Measurements from ENCODE around the gene EEF1AKMT3. TPM values are rescaled to one million over a fixed set of nuclear protein-coding genes. Genes with fewer than 3 reads are reported as not detected.

EEF1AKMT3 gene
- polyA plus RNA-seq, 1 donor (not counting 4 experiments of a cell fraction or from before 2014, with no cell fraction given), result 7.7 TPM

GRCh38 chr12:57780284-57780897 lies 8.0 kb downstream of the EEF1AKMT3 start:
- FAIRE-seq, result no peak
- dilution Hi-C loops (cut with MboI; ENCODE audit: extremely low pct_ligation_motif_present, low sequenced_read_pairs), result no loop called here
- Histone ChIP-seq H3K4me1 (ENCODE audit: control insufficient read depth, extremely low read depth, insufficient read depth, low read length) (peaks cover 8% of the 10 kb centered on the region), H3K9ac (ENCODE audit: control insufficient read depth, extremely low read depth, insufficient read depth, low read length) (no peak overlapping the region), H3K9me1 (ENCODE audit: control insufficient read depth, extremely low read depth, insufficient read depth, low read length) (no peaks in the 10 kb centered on the region), H3K27me3 (ENCODE audit: control insufficient read depth, extremely low read depth, insufficient read depth, low read length) (no peaks in the 10 kb centered on the region), H3K9me3 (ENCODE audit: control insufficient read depth, low read depth, low read length) (no peaks in the 10 kb centered on the region), H3K27ac (ENCODE audit: control insufficient read depth, insufficient read depth, low read length) (no peak overlapping the region), H3K4me3 (ENCODE audit: control insufficient read depth in 2 of 3, extremely low read depth in 1 of 3, insufficient read depth in 2 of 3, low read depth in 1 of 3, low read length in 3 of 3) (no peak overlapping the region), H3K36me3 (ENCODE audit: control insufficient read depth in 2 of 2, extremely low read depth in 1 of 2, insufficient read depth in 2 of 2, low read length in 2 of 2) (peaks cover 3 to 11% of the 10 kb centered on the region in 2 experiments), H2AFZ (ENCODE audit: control insufficient read depth, low read length) (no peak overlapping the region), H4K20me1 (ENCODE audit: control insufficient read depth, extremely low read depth, insufficient read depth, low read length) (no peaks in the 10 kb centered on the region), H3K4me2 (ENCODE audit: control insufficient read depth, extremely low read depth, insufficient read depth, low read depth, low read length) (no peak overlapping the region), H3K79me2 (ENCODE audit: control insufficient read depth, insufficient read depth, low read length) (peaks cover 16% of the 10 kb centered on the region)
- DNase-seq (ENCODE audit: low read depth, low spot score), result no peak
- TF ChIP-seq CTCF (optimal IDR thresholded peaks at IDR 0.05 in 1 of 3, IDR thresholded peaks at IDR 0.05 in 1 of 3, conservative IDR thresholded peaks at IDR 0.05 in 1 of 3; ENCODE audit: extremely low read depth in 1 of 3, insufficient read depth in 2 of 3, low read length in 3 of 3) (no peak), EZH2 (IDR thresholded peaks at IDR 0.05; ENCODE audit: low read length) (no peak)

GRCh38 chr12:57781244-57781643 lies 8.8 kb downstream of the EEF1AKMT3 start:
- H3K4me3 ChIP-seq (ENCODE audit: control insufficient read depth in 2 of 3, extremely low read depth in 1 of 3, insufficient read depth in 2 of 3, low read depth in 1 of 3, low read length in 3 of 3), result no peak overlapping the region
- no peak overlapping the region for H3K27ac ChIP-seq (ENCODE audit: control insufficient read depth, insufficient read depth, low read length)
- peaks cover 2 to 8% of the 10 kb centered on the region in 2 experiments for H3K36me3 ChIP-seq (ENCODE audit: control insufficient read depth in 2 of 2, extremely low read depth in 1 of 2, insufficient read depth in 2 of 2, low read length in 2 of 2)
- dilution Hi-C loops (cut with MboI; ENCODE audit: extremely low pct_ligation_motif_present, low sequenced_read_pairs), result no loop called here
- no peak overlapping the region for H3K4me2 ChIP-seq (ENCODE audit: control insufficient read depth, extremely low read depth, insufficient read depth, low read depth, low read length)
- no peaks in the 10 kb centered on the region for H3K9me1 ChIP-seq (ENCODE audit: control insufficient read depth, extremely low read depth, insufficient read depth, low read length)
- FAIRE-seq, result no peak
- H3K79me2 ChIP-seq (ENCODE audit: control insufficient read depth, insufficient read depth, low read length), result peaks cover 16% of the 10 kb centered on the region
- no peak for DNase-seq (ENCODE audit: low read depth, low spot score)
- H4K20me1 ChIP-seq (ENCODE audit: control insufficient read depth, extremely low read depth, insufficient read depth, low read length), result no peaks in the 10 kb centered on the region
- H2AFZ ChIP-seq (ENCODE audit: control insufficient read depth, low read length), result no peak overlapping the region
- H3K9me3 ChIP-seq (ENCODE audit: control insufficient read depth, low read depth, low read length), result no peaks in the 10 kb centered on the region
- H3K9ac ChIP-seq (ENCODE audit: control insufficient read depth, extremely low read depth, insufficient read depth, low read length), result no peak overlapping the region
- TF ChIP-seq CTCF (optimal IDR thresholded peaks at IDR 0.05 in 1 of 3, IDR thresholded peaks at IDR 0.05 in 1 of 3, conservative IDR thresholded peaks at IDR 0.05 in 1 of 3; ENCODE audit: extremely low read depth in 1 of 3, insufficient read depth in 2 of 3, low read length in 3 of 3) (no peak), EZH2 (IDR thresholded peaks at IDR 0.05; ENCODE audit: low read length) (no peak)
- H3K4me1 ChIP-seq (ENCODE audit: control insufficient read depth, extremely low read depth, insufficient read depth, low read length), result peaks cover 8% of the 10 kb centered on the region
- no peaks in the 10 kb centered on the region for H3K27me3 ChIP-seq (ENCODE audit: control insufficient read depth, extremely low read depth, insufficient read depth, low read length)
